HepG2 (cell line): ENCODE measurements around the gene EPHA6.

ENCODE experiments used
- ARNT ChIP-seq: fragments of 450-650 bp; IDR thresholded peaks from 2 replicates; pipeline ENCODE4 v1.6.1; 2017
- CTCF ChIP-seq: sonication (generic); formaldehyde crosslinking; IDR thresholded peaks from 2 replicates; pipeline ENCODE4 v1.5.0; 2020; ENCODE audit warnings: mild to moderate bottlenecking, missing genetic modification reagents, moderate library complexity
- MTF1 ChIP-seq: sonication (generic); formaldehyde crosslinking; IDR thresholded peaks from 2 replicates; pipeline ENCODE4 v1.5.0; 2020; ENCODE audit warnings: missing genetic modification reagents
- POLR2A ChIP-seq, 2 experiments: IDR thresholded peaks; 2 replicates each; pipeline ENCODE4 v1.6.1; 2011; ENCODE audit warnings: low read depth in 2 of 2, low read length in 2 of 2, mild to moderate bottlenecking in 1 of 2, moderate library complexity in 1 of 2; ENCODE audit not compliant: insufficient read depth in 1 of 2
- ZNF17 ChIP-seq: sonication (generic); formaldehyde crosslinking; IDR thresholded peaks from 2 replicates; pipeline ENCODE4 v1.5.0; 2020; ENCODE audit warnings: mild to moderate bottlenecking, missing genetic modification reagents
- ZNF609 ChIP-seq: sonication (generic); formaldehyde crosslinking; IDR thresholded peaks from 2 replicates; pipeline ENCODE4 v1.4.0; 2020; ENCODE audit warnings: mild to moderate bottlenecking, missing genetic modification reagents, borderline replicate concordance
- ZSCAN5A ChIP-seq: sonication (generic); formaldehyde crosslinking; IDR thresholded peaks from 2 replicates; pipeline ENCODE4 v1.8.0; 2022; ENCODE audit warnings: mild to moderate bottlenecking, missing genetic modification reagents, borderline replicate concordance

GRCh38 chr3:96958856-96959255, 144.5 kb downstream of the EPHA6 start:
- TF ChIP-seq POLR2A (IDR thresholded peaks at IDR 0.05; ENCODE audit: insufficient read depth in 1 of 2, low read depth in 2 of 2, low read length in 2 of 2), result no peak
- no peak for TF ChIP-seq CTCF (CRISPR knock-in tag)
- no peak for TF ChIP-seq ZNF17 (CRISPR knock-in tag)
- TF ChIP-seq ZNF609 (CRISPR knock-in tag), result no peak
- no peak for TF ChIP-seq MTF1 (CRISPR knock-in tag)
- no peak for TF ChIP-seq ARNT
- TF ChIP-seq ZSCAN5A, result no peak
